Stimulated activated CD8-positive, alpha-beta memory T cell treated with anti-CD3 and anti-CD28 coated beads, Interleukin-12 subunit alpha, Interleukin-12 subunit beta, amount 100 ng/mL, for 24 hours (primary cell): ENCODE measurements around the gene SLC25A13.

Source experiments
- DNase-seq: peaks from one replicate; pipeline ENCODE4 v3.0.0-alpha.2; 2020; ENCODE audit errors: extremely low read depth

The SLC25A13 gene

DNA sequence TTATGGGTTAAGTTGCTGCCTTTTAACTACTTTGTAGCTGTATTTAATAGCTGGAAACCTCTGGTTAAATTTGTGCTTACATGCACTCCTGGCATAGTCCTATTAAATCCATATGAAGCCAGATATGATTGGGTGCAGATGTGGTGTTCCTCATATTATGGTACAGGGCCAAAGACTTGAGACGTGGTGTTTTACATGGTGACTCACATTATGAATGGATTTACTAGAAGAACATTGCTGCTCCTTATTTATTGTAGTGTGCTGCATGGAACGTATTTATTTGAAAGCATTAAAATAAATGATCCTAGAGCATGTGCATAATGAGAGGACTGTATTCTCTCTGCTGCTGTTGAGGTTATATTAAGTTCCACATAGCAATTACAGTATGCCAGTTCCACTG lies 224.1 kb downstream of the SLC25A13 start:
- no peak for DNase-seq

DNA sequence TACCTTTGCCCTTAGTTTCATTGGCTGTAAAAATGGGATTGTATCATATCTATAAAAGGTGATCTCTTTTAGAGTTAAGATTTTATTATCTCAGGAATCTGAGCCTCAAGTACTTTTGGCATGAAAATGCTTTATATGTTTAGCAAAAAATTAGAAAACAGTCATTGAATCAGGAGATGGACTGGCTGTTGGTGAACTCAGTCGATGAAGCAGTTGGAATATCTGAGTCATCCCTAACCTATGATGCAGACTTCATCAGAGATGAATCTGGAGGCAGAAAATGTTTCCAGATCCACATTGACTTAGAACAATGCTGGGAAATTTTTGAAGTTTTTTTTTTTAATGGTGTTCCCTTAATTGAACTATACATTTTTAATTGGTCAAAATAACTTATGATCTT lies 228.5 kb downstream of the SLC25A13 start:
- DNase-seq = no peak

DNA sequence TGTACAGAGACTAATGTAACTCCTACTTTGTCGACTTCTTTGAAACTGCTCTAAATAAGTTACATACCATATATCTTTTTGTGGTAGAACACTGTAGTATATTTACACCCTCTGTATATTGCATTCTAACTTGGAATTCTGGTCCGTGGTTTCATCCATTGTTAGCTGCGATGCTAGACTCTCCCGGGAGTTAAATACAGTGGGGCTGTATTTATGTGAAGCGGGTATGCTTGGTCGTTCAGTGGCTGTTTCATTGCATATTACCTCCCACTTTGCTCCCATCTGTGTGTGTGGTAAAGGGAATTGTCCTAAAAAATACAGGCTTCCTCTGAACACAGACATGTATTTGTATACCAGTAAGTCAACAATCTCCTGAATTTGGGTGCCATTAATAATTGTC lies 231.1 kb downstream of the SLC25A13 start:
- no peak for DNase-seq

DNA sequence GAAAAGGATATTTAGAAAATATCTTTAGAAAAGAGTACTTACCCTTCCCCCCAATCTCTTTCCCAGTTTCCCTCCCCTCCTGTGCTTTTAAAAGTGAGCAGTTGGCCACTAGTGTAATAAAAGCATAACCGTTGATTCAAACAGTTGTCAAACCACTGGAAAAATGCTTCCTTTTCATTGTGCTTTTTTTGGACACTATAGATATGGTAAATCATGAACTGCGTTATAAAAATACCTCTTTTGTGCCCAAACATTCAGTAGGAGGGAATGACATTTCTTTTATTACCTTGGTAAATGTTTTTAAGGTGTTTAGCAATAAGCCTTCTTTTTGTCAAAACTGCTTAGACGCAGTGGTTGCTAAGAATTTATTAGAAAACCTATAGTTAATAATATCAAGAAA lies 232.4 kb downstream of the SLC25A13 start:
- DNase-seq = no peak

DNA sequence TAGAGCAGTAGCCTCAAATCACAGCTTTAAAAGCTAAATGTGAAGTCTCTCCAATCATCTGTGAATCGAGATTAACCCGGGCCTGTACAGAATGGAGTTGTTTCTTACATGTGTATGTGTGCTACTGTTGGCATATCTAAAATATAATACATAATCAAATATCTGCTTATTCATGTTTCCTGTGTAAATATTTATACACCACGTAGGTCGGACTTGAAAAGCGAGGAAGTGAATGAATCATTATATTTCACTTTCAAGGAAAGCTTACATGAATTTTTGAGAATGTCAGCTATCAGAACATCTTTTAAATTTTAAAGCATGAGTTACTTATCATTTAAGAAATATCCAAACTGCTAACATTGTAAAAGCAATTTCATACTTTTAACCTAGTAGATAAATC lies 233.3 kb downstream of the SLC25A13 start:
- DNase-seq = no peak

DNA sequence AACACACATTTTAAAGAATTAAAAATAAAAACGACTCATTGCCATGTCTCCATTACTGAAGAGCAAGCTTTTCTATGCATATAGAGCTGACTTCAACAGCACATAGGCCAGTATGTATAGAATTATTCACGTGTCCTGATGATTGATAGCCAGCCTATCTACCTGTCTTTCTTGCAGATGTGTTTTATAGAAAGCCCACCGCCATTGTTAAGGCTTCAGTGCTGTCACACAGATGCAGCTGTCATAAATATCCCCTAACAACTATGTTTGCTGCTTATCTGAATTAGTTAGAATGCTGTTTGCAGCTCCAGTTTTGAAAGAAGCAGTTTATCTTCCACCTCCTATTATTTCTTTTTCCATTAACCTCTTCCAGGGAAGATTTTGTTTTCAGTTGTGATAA lies 235.9 kb downstream of the SLC25A13 start:
- DNase-seq = no peak

DNA sequence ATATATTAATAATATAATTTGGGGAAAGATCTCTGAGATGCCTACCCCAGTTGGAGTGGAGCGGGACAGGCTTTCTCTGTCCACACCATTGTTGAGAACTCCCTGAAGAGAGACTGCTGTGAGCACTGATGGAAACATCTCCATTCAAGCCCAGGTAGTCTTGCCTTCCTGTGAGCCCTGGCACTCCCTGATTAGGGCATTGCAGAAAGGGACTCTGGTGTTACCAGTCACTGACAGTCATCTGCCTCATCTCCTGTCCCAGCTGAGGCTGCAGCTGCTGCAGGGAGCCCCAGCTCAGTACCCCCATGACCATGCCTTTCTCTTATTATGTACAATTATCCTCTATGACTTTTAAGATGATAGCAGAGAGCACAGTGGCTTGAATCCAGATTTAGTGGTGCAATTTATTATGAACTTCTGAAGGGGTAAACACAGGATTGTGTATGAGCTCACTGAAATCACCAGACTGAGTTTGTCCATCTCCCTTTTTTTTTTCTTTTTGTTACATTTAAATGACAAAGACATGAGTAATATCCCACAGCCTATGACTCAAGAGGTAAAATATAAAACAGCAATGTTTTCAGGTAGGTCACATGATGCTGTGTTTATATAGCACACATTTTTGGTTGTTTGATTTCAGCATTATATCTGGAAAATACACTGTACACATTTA lies 236.9 kb downstream of the SLC25A13 start:
- DNase-seq = no peak

DNA sequence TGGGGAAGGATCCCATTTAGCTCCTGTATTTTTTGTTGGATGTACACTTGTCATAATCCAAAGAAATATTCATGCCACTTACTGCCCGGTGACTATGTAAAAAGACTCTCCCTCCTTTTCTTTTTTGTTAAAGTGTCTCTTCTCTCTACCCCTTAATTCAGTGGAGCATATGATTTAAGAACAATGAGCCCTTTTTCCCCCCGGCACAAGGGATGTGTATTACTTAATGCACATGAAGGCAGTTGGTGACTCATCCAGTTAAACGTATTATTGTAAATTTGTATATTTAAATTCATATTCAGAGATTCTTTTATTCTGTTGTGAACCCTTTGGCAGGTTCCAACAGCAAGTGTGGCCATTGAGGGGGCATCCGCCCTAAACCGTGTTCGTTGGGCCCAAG lies 241.9 kb downstream of the SLC25A13 start:
- no peak for DNase-seq

DNA sequence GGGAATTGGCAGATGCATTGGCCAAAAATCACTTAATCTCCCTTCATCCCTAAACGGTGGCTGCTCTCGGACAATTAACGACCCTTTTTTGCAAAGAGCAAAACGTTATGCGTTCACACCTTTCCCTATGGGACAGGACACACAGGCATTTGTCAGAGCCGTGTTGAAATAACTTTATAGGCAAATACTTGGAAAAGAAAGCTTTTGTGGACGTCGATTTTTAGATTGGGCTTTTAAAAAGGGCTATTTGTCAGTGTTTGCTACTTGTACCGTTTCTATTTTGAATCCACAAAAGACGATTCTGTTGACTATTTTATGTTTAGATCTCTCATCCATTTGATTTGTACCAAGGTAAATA lies 245.6 kb downstream of the SLC25A13 start:
- no peak for DNase-seq

DNA sequence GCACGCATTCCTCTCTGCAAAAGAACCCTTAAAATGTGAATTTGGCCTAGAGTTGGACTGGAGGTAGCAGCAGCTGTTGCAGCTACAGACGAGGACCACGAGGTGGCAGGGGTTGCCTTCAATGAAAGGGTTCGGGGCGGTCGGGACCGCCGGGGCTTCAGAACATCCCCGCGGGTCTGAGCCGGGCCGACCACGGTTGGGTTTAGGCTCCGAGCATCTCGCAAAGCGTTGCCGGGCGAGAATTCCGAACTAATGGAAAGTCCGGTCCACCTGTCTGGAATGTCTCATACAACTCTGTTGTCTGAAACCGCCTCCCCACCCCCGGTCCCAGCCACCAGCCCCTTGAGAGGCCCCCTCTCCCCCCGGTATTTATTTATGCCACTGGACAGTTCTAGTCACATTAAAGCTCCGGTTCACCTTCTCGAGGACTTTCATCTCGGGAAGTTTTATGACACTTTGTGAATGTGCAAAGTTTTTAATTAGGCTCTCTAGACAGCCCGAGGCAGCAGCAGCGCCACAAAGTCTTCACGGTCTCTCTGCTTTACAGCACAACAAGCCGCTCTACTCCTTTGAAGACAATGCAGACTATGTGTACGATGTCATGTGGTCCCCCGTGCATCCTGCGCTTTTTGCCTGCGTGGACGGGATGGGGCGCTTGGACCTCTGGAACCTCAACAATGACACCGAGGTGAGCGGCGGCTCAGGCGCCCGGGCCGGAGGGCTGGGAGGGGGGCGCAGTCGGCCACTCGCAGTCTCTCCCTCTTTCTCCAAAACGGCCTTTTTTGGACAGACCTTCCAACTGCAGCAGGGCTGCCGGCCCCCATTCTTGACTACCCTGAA lies 246.2 kb downstream of the SLC25A13 start:
- DNase-seq = peak; percentile 16

DNA sequence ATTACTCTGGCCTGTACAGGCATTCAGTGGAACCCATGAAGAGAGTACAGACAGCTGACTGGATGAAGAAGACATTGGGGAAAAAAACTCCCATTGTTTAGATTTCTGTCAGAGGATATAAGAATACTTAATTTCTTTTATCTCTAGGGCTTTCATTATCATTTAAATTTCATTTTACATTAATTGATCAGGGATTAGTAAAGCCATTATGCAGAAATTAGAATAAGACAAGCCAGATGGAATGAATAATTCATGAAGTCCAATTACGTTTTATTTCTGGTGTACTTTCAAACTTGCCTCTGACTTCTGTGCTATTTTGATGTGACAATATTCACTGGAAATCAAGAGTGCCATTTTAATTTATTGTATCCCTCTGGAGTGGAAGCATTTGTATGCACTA lies 247.0 kb downstream of the SLC25A13 start:
- no peak for DNase-seq
